CD14-positive monocyte (primary cell): Measurements from ENCODE around the gene TSPOAP1. TPM values are rescaled to one million over a fixed set of nuclear protein-coding genes. Genes with fewer than 3 reads are reported as not detected.

Source experiments
- DNase-seq, 3 donors: peaks; one replicate each; pipeline ENCODE4 v3.0.0-alpha.2; 2011 to 2022
- H2AFZ ChIP-seq: 2 replicates; pipeline ENCODE4 v1.6.0; 2012; ENCODE audit warnings: mild to moderate bottlenecking, low read depth, low read length, inconsistent platforms; ENCODE audit not compliant: insufficient read depth, poor library complexity, severe bottlenecking
- H3K27ac ChIP-seq, 2 donors: 1 replicate in 1 of 2; 2 replicates in 1 of 2; pipeline ENCODE4 v1.5.1; 2012 to 2013; ENCODE audit warnings: low read length in 2 of 2, control low read depth in 1 of 2, inconsistent platforms in 1 of 2, low read depth in 1 of 2, mild to moderate bottlenecking in 1 of 2
- H3K27me3 ChIP-seq, 2 donors: one replicate each; pipeline versions ENCODE4 v1.6.0 to v1.6.1; 2011 to 2013; ENCODE audit warnings: low read length in 2 of 2; ENCODE audit not compliant: control insufficient read depth in 2 of 2, insufficient read depth in 2 of 2
- H3K36me3 ChIP-seq, 2 donors: replicated peaks in 1 of 2; 1 replicate in 1 of 2; 2 replicates in 1 of 2; pipeline versions ENCODE4 v1.5.1 to v1.6.1; 2012 to 2013; ENCODE audit warnings: low read length in 2 of 2, control low read depth in 1 of 2, inconsistent platforms in 1 of 2, mild to moderate bottlenecking in 1 of 2; ENCODE audit not compliant: insufficient read depth in 2 of 2, control insufficient read depth in 1 of 2
- H3K4me1 ChIP-seq, 2 donors: 1 replicate in 1 of 2; 2 replicates in 1 of 2; pipeline versions ENCODE4 v1.5.1 to v1.6.1; 2012 to 2013; ENCODE audit warnings: low read length in 2 of 2, control low read depth in 1 of 2, inconsistent platforms in 1 of 2, mild to moderate bottlenecking in 1 of 2, moderate library complexity in 1 of 2; ENCODE audit not compliant: insufficient read depth in 2 of 2, control insufficient read depth in 1 of 2
- H3K4me2 ChIP-seq: replicated peaks from 2 replicates; pipeline ENCODE3; 2012; ENCODE audit warnings: low read length, moderate library complexity, mild to moderate bottlenecking; ENCODE audit not compliant: poor library complexity, severe bottlenecking; ENCODE audit errors: extremely low read depth
- H3K4me3 ChIP-seq, 3 experiments: fragments of 200-600 bp in 1 of 3; sonication (generic) in 1 of 3; replicated peaks in 1 of 3; 1 replicate in 2 of 3; 2 replicates in 1 of 3; pipeline ENCODE4 v1.5.1; 2011 to 2013; ENCODE audit warnings: low read length in 3 of 3, mild to moderate bottlenecking in 3 of 3, control low read depth in 2 of 3, low read depth in 2 of 3, inconsistent platforms in 1 of 3, moderate library complexity in 1 of 3
- H3K79me2 ChIP-seq: 2 replicates; pipeline ENCODE4 v1.6.0; 2012; ENCODE audit warnings: mild to moderate bottlenecking, control low read depth, inconsistent platforms, low read length, moderate library complexity; ENCODE audit not compliant: insufficient read depth
- H3K9ac ChIP-seq: 2 replicates; pipeline ENCODE4 v1.6.0; 2017; ENCODE audit warnings: low read length, mild to moderate bottlenecking; ENCODE audit not compliant: insufficient read depth, poor library complexity, severe bottlenecking
- H3K9me3 ChIP-seq, 2 donors: replicated peaks in 1 of 2; 1 replicate in 1 of 2; 2 replicates in 1 of 2; pipeline versions ENCODE4 v1.5.1 to v1.6.1; 2012 to 2013; ENCODE audit warnings: low read length in 2 of 2, control low read depth in 1 of 2; ENCODE audit not compliant: control insufficient read depth in 1 of 2, insufficient read depth in 1 of 2
- H4K20me1 ChIP-seq: 2 replicates; pipeline ENCODE4 v1.6.0; 2012; ENCODE audit warnings: mild to moderate bottlenecking, low read length, control low read depth, moderate library complexity; ENCODE audit not compliant: insufficient read depth
- H3K27ac Mint-ChIP-seq, 7 donors: one replicate each; pipeline ENCODE4 v1.8.0; 2020; ENCODE audit warnings: mild to moderate bottlenecking in 7 of 7, mixed read lengths in 7 of 7, moderate library complexity in 6 of 7, inconsistent platforms in 2 of 7
- H3K27me3 Mint-ChIP-seq, 3 donors: one replicate each; pipeline ENCODE4 v1.8.0; 2021 to 2022; ENCODE audit warnings: low read depth in 3 of 3, mild to moderate bottlenecking in 3 of 3, mixed read lengths in 3 of 3, moderate library complexity in 3 of 3, inconsistent platforms in 1 of 3
- H3K36me3 Mint-ChIP-seq, 2 donors: one replicate each; pipeline ENCODE4 v1.8.0; 2020; ENCODE audit warnings: mixed read lengths in 2 of 2, inconsistent platforms in 1 of 2, mild to moderate bottlenecking in 1 of 2
- H3K4me1 Mint-ChIP-seq: one replicate; pipeline ENCODE4 v1.8.0; 2020; ENCODE audit warnings: mild to moderate bottlenecking, mixed read lengths
- H3K4me3 Mint-ChIP-seq, 2 donors: one replicate each; pipeline ENCODE4 v1.8.0; 2020; ENCODE audit warnings: mild to moderate bottlenecking in 2 of 2, mixed read lengths in 2 of 2, moderate library complexity in 1 of 2
- H3K9me3 Mint-ChIP-seq, 7 donors: one replicate each; pipeline ENCODE4 v1.8.0; 2020 to 2022; ENCODE audit warnings: mixed read lengths in 7 of 7, mild to moderate bottlenecking in 6 of 7, moderate library complexity in 6 of 7, inconsistent platforms in 2 of 7
- CTCF ChIP-seq: fragments of 200-600 bp; IDR thresholded peaks from one replicate; pipeline ENCODE4 v1.8.0; 2022; ENCODE audit warnings: antibody characterized with exemption, mild to moderate bottlenecking
- WGBS: methylation state at CpG from one replicate; pipeline ENCODE4 v1.1.5; 2013; ENCODE audit warnings: missing lambda C conversion rate; ENCODE audit not compliant: insufficient coverage; 5-methylcytosine and 5-hydroxymethylcytosine counted together
- intact Hi-C, 2 donors: fragments of 100-400 bp; cut with micrococcal nuclease; formaldehyde crosslinking; loops; one replicate each; pipeline versions ENCODE4 v1.15.0 to v1.15.1; 2023
- polyA plus RNA-seq, 3 donors: library from polyadenylated mRNA; depleted of rRNA in 1 of 3; unstranded in 2 of 3; stranded (reverse) in 1 of 3; fragments of 300-500 nt in 2 of 3; fragments of >200 nt in 1 of 3; fragmentation: Illumina TruSeq in 2 of 3; gene quantifications; 1 replicate in 2 of 3; 2 replicates in 1 of 3; pipeline ENCODE4 v1.2.3, GENCODE V29; 2012 to 2021

The TSPOAP1 gene
- polyA plus RNA-seq, 3 donors: 0.10 to 14.0 (median 0.18) TPM

DNA sequence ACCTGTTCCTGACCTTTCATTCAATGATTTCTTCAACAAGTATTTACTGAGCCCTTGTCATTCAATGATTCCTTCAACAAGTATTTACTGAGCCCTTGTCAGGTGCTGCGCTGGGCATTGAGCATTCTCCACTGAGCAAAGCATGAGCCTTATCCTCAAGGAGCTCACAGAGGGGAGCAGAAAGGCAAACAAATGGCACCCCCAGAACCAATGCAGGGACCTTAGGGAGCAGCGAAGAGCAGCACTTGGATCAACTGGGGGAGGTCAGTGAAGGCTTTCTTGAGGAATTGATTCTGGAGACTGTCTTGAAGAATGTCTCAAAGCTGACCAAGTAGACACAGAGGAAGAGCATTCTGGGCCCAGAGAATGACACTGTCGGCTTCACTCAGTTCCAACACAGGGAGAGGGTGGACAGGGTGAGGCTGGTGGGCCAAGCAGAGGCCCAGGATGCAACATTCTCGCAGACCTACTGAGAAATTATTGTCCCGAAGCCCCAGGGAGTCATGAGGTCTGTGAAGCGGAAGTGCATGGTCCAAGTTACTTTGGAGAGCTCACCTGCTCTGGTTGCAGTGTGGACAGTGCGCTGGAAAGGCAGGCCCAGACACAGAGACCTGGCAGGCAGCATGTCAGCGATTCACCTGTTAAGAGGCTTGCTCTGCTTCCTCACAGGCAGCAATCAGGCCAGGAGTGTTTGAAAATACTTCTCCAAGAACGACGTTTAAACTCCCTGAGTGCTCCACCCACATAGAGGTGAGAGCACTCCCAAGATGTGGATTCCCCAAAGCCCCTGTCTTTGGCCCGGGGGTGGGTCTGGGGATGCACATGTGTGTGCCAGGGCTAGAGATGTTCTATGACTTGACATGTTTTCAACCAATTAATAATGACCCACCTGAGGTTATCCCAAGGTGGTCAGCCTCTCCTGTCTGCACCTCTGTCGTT lies 44.7 kb downstream of the TSPOAP1 start:
- H3K27ac Mint-ChIP-seq: peak overlapping the region; percentile 66 to 88 (median 86)
- H3K27me3 ChIP-seq: no peaks in the 10 kb centered on the region
- intact Hi-C loops: no loop called here
- H3K27ac ChIP-seq: peak overlapping the region; percentile 39 to 65
- no peak overlapping the region for H3K9ac ChIP-seq
- peaks cover 76 to 88% of the 10 kb centered on the region in 2 donors for H3K4me1 ChIP-seq
- H3K4me3 Mint-ChIP-seq: no peak overlapping the region
- peaks cover 81% of the 10 kb centered on the region for H3K4me1 Mint-ChIP-seq
- no peaks in the 10 kb centered on the region for H4K20me1 ChIP-seq
- peak overlapping the region; percentile 51 for H3K4me2 ChIP-seq
- H3K9me3 Mint-ChIP-seq: no peaks in the 10 kb centered on the region
- DNase-seq: no peak
- peaks cover 0 to 3% (median 0%) of the 10 kb centered on the region in 3 donors for H3K27me3 Mint-ChIP-seq
- no peaks in the 10 kb centered on the region for H3K36me3 ChIP-seq
- H2AFZ ChIP-seq: peak overlapping the region; percentile 72
- no peaks in the 10 kb centered on the region for H3K36me3 Mint-ChIP-seq
- TF ChIP-seq CTCF: no peak
- peaks cover 74% of the 10 kb centered on the region for H3K79me2 ChIP-seq
- peak overlapping the region in 1 of 3 experiments; percentile 25 for H3K4me3 ChIP-seq
- 52% methylated on average over 7 of the region's 12 CpGs for WGBS
- H3K9me3 ChIP-seq: no peaks in the 10 kb centered on the region

DNA sequence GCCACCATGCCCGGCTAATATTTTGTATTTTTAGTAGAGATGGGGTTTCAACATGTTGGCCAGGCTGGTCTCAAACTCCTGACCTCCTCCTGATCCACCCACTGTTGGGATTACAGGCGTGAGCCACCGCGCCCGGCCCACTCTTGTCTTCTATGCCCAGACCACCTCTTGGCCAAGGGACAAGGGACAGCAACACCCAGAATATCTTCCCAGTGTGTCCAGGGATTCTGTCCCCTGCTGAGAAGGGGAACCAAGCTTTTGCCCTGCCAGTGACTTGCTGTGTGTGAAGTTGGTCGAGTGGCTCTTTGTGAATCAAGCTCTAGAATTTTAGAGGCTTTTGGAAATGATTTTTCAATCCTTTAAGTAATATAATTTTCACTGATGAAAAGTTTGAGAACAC lies 46.2 kb downstream of the TSPOAP1 start:
- no peak overlapping the region for H3K4me3 ChIP-seq
- peaks cover 0 to 3% (median 0%) of the 10 kb centered on the region in 3 donors for H3K27me3 Mint-ChIP-seq
- H3K27me3 ChIP-seq: no peaks in the 10 kb centered on the region
- H3K36me3 ChIP-seq: no peaks in the 10 kb centered on the region
- peaks cover 82% of the 10 kb centered on the region for H3K79me2 ChIP-seq
- WGBS: 69% methylated on average over 4 of the region's 6 CpGs
- no peak for DNase-seq
- H2AFZ ChIP-seq: no peak overlapping the region
- H3K4me3 Mint-ChIP-seq: no peak overlapping the region
- H3K9me3 Mint-ChIP-seq: no peaks in the 10 kb centered on the region
- H3K4me1 ChIP-seq: peaks cover 84 to 92% of the 10 kb centered on the region in 2 donors
- no peaks in the 10 kb centered on the region for H3K36me3 Mint-ChIP-seq
- intact Hi-C loops: no loop called here
- peak overlapping the region in 6 of 7 donors; percentile 6 to 87 (median 66) for H3K27ac Mint-ChIP-seq
- no peak overlapping the region for H3K4me2 ChIP-seq
- no peak overlapping the region for H3K27ac ChIP-seq
- H3K9me3 ChIP-seq: no peaks in the 10 kb centered on the region
- no peak overlapping the region for H3K9ac ChIP-seq
- peaks cover 83% of the 10 kb centered on the region for H3K4me1 Mint-ChIP-seq
- H4K20me1 ChIP-seq: no peaks in the 10 kb centered on the region
- TF ChIP-seq CTCF: no peak
